SK-N-SH treated with all-trans-retinoic acid at 6 μM for 48 hours (cell line): ENCODE results near the gene SLC24A4.

ENCODE experiments used
- ARNTL ChIP-seq: fragments of 450-650 bp; formaldehyde crosslinking; IDR thresholded peaks from 2 replicates; pipeline ENCODE4 v1.5.0; 2020; ENCODE audit warnings: low read depth, mild to moderate bottlenecking, moderate library complexity, borderline replicate concordance
- ESRRG ChIP-seq: fragments of 250-450 bp; sonication (Bioruptor Pico); IDR thresholded peaks from 2 replicates; pipeline ENCODE4 v1.6.1; 2021; ENCODE audit warnings: mild to moderate bottlenecking
- PPARA ChIP-seq: fragments of 250-450 bp; sonication (Bioruptor Pico); IDR thresholded peaks from 2 replicates; pipeline ENCODE4 v1.5.0; 2020; ENCODE audit warnings: mild to moderate bottlenecking, borderline replicate concordance
- RARB ChIP-seq: fragments of 250-450 bp; sonication (Bioruptor Pico); IDR thresholded peaks from 2 replicates; pipeline ENCODE4 v1.8.0; 2021; ENCODE audit warnings: mild to moderate bottlenecking, moderate library complexity
- SNAI2 ChIP-seq: fragments of 250-450 bp; sonication (Bioruptor Pico); IDR thresholded peaks from 2 replicates; pipeline ENCODE4 v1.5.0; 2020; ENCODE audit warnings: mild to moderate bottlenecking, moderate library complexity
- TCF4 ChIP-seq: fragments of 250-450 bp; sonication (Bioruptor Pico); IDR thresholded peaks from 2 replicates; pipeline ENCODE4 v1.8.0; 2021; ENCODE audit warnings: mild to moderate bottlenecking, moderate library complexity, borderline replicate concordance
- TOX ChIP-seq: fragments of 250-450 bp; sonication (Bioruptor Pico); IDR thresholded peaks from 2 replicates; pipeline ENCODE4 v1.8.0; 2021; ENCODE audit warnings: mild to moderate bottlenecking, moderate library complexity, borderline replicate concordance
- ZFP3 ChIP-seq: fragments of 250-450 bp; sonication (Bioruptor Pico); IDR thresholded peaks from 2 replicates; pipeline ENCODE4 v1.5.0; 2020; ENCODE audit warnings: mild to moderate bottlenecking, moderate library complexity
- ZFP30 ChIP-seq: fragments of 450-650 bp; formaldehyde crosslinking; IDR thresholded peaks from 2 replicates; pipeline ENCODE4 v1.5.0; 2022; ENCODE audit warnings: mild to moderate bottlenecking, moderate library complexity
- ZNF70 ChIP-seq: fragments of 450-650 bp; formaldehyde crosslinking; IDR thresholded peaks from 2 replicates; pipeline ENCODE4 v1.5.0; 2020; ENCODE audit warnings: mild to moderate bottlenecking, moderate library complexity
- TF ChIP-seq, protein P1 (sequence below): fragments of 250-450 bp; sonication (Bioruptor Pico); IDR thresholded peaks from 2 replicates; pipeline ENCODE4 v1.8.0; 2020; ENCODE audit warnings: mild to moderate bottlenecking, moderate library complexity, borderline replicate concordance
- TF ChIP-seq, protein P2 (sequence below): fragments of 250-450 bp; sonication (Bioruptor Pico); IDR thresholded peaks from 2 replicates; pipeline ENCODE4 v1.5.1; 2020; ENCODE audit warnings: low read depth, mild to moderate bottlenecking, moderate library complexity
- TF ChIP-seq, protein P3 (sequence below): fragments of 250-450 bp; sonication (Bioruptor Pico); IDR thresholded peaks from 2 replicates; pipeline ENCODE4 v1.5.1; 2021; ENCODE audit warnings: mild to moderate bottlenecking, moderate library complexity

DNA sequence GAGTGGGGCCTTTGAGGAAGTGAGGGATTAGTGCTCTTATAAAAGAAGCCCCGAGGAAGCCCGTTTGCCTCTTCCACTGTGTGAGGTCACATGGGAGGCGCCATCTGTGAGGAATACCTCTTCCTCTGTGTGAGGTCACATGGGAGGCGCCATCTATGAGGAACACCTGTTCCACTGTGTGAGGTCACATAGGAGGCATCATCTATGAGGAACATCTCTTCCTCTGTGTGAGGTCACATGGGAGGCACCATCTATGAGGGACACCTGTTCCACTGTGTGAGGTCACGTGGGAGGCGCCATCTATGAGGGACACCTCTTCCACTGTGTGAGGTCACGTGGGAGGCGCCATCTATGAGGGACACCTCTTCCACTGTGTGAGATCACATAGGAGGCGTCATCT lies 69.7 kb downstream of the SLC24A4 start:
- TF ChIP-seq, protein P1, sequence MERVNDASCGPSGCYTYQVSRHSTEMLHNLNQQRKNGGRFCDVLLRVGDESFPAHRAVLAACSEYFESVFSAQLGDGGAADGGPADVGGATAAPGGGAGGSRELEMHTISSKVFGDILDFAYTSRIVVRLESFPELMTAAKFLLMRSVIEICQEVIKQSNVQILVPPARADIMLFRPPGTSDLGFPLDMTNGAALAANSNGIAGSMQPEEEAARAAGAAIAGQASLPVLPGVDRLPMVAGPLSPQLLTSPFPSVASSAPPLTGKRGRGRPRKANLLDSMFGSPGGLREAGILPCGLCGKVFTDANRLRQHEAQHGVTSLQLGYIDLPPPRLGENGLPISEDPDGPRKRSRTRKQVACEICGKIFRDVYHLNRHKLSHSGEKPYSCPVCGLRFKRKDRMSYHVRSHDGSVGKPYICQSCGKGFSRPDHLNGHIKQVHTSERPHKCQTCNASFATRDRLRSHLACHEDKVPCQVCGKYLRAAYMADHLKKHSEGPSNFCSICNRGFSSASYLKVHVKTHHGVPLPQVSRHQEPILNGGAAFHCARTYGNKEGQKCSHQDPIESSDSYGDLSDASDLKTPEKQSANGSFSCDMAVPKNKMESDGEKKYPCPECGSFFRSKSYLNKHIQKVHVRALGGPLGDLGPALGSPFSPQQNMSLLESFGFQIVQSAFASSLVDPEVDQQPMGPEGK (CRISPR knock-in tag), result no peak
- TF ChIP-seq TCF4 (CRISPR knock-in tag) (no peak), RARB (CRISPR knock-in tag) (no peak), ARNTL (CRISPR knock-in tag) (no peak), ZNF70 (CRISPR knock-in tag) (no peak), PPARA (CRISPR knock-in tag) (no peak), ZFP3 (CRISPR knock-in tag) (no peak), TOX (CRISPR knock-in tag) (no peak), ZFP30 (CRISPR knock-in tag) (no peak), ESRRG (CRISPR knock-in tag) (no peak), SNAI2 (CRISPR knock-in tag) (no peak)
- TF ChIP-seq, protein P2, sequence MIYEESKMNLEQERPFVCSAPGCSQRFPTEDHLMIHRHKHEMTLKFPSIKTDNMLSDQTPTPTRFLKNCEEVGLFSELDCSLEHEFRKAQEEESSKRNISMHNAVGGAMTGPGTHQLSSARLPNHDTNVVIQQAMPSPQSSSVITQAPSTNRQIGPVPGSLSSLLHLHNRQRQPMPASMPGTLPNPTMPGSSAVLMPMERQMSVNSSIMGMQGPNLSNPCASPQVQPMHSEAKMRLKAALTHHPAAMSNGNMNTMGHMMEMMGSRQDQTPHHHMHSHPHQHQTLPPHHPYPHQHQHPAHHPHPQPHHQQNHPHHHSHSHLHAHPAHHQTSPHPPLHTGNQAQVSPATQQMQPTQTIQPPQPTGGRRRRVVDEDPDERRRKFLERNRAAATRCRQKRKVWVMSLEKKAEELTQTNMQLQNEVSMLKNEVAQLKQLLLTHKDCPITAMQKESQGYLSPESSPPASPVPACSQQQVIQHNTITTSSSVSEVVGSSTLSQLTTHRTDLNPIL (CRISPR knock-in tag), result no peak
- TF ChIP-seq, protein P3, sequence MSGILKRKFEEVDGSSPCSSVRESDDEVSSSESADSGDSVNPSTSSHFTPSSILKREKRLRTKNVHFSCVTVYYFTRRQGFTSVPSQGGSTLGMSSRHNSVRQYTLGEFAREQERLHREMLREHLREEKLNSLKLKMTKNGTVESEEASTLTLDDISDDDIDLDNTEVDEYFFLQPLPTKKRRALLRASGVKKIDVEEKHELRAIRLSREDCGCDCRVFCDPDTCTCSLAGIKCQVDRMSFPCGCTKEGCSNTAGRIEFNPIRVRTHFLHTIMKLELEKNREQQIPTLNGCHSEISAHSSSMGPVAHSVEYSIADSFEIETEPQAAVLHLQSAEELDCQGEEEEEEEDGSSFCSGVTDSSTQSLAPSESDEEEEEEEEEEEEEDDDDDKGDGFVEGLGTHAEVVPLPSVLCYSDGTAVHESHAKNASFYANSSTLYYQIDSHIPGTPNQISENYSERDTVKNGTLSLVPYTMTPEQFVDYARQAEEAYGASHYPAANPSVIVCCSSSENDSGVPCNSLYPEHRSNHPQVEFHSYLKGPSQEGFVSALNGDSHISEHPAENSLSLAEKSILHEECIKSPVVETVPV, result no peak
